ENCODE data around the gene TRPC4. TPM values are rescaled to one million over a fixed set of nuclear protein-coding genes. Genes with fewer than 3 reads are reported as not detected.

The TRPC4 gene
- polyA plus RNA-seq, 2 of the 4 experiments (the other 2 are of a cell fraction): 0.04 to 0.05 TPM

- POLR2A ChIA-PET: no interaction called here
- CTCF ChIA-PET: no interaction called here
- no peaks in the 10 kb centered on the region for H3K4me1 ChIP-seq
- no peak overlapping the region for H3K4me3 ChIP-seq
- no peaks in the 10 kb centered on the region for H3K9me3 ChIP-seq
- no peak for TF ChIP-seq GATA3 (IDR thresholded peaks at IDR 0.05; ENCODE audit: borderline replicate concordance)
- TF ChIP-seq, protein P1, sequence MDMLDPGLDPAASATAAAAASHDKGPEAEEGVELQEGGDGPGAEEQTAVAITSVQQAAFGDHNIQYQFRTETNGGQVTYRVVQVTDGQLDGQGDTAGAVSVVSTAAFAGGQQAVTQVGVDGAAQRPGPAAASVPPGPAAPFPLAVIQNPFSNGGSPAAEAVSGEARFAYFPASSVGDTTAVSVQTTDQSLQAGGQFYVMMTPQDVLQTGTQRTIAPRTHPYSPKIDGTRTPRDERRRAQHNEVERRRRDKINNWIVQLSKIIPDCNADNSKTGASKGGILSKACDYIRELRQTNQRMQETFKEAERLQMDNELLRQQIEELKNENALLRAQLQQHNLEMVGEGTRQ (IDR thresholded peaks at IDR 0.05): no peak
- TF ChIP-seq, protein P2, sequence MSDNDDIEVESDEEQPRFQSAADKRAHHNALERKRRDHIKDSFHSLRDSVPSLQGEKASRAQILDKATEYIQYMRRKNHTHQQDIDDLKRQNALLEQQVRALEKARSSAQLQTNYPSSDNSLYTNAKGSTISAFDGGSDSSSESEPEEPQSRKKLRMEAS (IDR thresholded peaks at IDR 0.05): no peak
- no peak for TF ChIP-seq HES2 (IDR thresholded peaks at IDR 0.05)
- no peak for TF ChIP-seq MYC (IDR thresholded peaks at IDR 0.05; ENCODE audit: borderline replicate concordance, low read length)
- TF ChIP-seq FOXS1 (CRISPR knock-in tag; IDR thresholded peaks at IDR 0.05): no peak
- TF ChIP-seq POLR2AphosphoS2 (conservative IDR thresholded peaks at IDR 0.05; ENCODE audit: low read length): no peak
- no peak for TF ChIP-seq ZC3H11A (IDR thresholded peaks at IDR 0.05)
- no peak for TF ChIP-seq JUNB (IDR thresholded peaks at IDR 0.05)
- TF ChIP-seq ESRRA (IDR thresholded peaks at IDR 0.05; ENCODE audit: borderline replicate concordance, low read length): no peak
- no peak for TF ChIP-seq RARB (CRISPR knock-in tag; IDR thresholded peaks at IDR 0.05)
- TF ChIP-seq ZSCAN20 (CRISPR knock-in tag; IDR thresholded peaks at IDR 0.05): no peak
- no peak overlapping the region for H3K4me2 ChIP-seq
- no peak for ATAC-seq
- FAIRE-seq: no peak
- H3K27ac ChIP-seq: no peak overlapping the region
- DNase-seq (ENCODE audit: low read depth in 1 of 2, low spot score in 1 of 2): no peak
These were observed 74.2 kb downstream of the TRPC4 start for GRCh38 chr13:37795326-37795725.

- Histone ChIP-seq H3K4me2 (no peak overlapping the region), H3K9me3 (no peaks in the 10 kb centered on the region), H3K27ac (no peak overlapping the region), H3K4me3 (no peak overlapping the region), H3K4me1 (no peaks in the 10 kb centered on the region)
- POLR2A ChIA-PET: no interaction called here
- TF ChIP-seq RAD21 (conservative IDR thresholded peaks at IDR 0.05 in 1 of 2, IDR thresholded peaks at IDR 0.05 in 1 of 2): no peak
- no peak for TF ChIP-seq EP300 (IDR thresholded peaks at IDR 0.05)
- no peak for TF ChIP-seq KDM1A (IDR thresholded peaks at IDR 0.05; ENCODE audit: low read depth)
- TF ChIP-seq POLR2AphosphoS2 (conservative IDR thresholded peaks at IDR 0.05; ENCODE audit: low read length): no peak
- no peak for TF ChIP-seq RARB (CRISPR knock-in tag; IDR thresholded peaks at IDR 0.05)
- TF ChIP-seq, protein P1 (IDR thresholded peaks at IDR 0.05): no peak
- no peak for TF ChIP-seq RNF2 (IDR thresholded peaks at IDR 0.05; ENCODE audit: borderline replicate concordance, low read depth)
- no peak for TF ChIP-seq GATA3 (IDR thresholded peaks at IDR 0.05; ENCODE audit: borderline replicate concordance)
- TF ChIP-seq, protein P2 (IDR thresholded peaks at IDR 0.05): no peak
- no peak for TF ChIP-seq TP53 (CRISPR knock-in tag; IDR thresholded peaks at IDR 0.05)
- TF ChIP-seq RFX5 (IDR thresholded peaks at IDR 0.05): no peak
- TF ChIP-seq, protein P3, sequence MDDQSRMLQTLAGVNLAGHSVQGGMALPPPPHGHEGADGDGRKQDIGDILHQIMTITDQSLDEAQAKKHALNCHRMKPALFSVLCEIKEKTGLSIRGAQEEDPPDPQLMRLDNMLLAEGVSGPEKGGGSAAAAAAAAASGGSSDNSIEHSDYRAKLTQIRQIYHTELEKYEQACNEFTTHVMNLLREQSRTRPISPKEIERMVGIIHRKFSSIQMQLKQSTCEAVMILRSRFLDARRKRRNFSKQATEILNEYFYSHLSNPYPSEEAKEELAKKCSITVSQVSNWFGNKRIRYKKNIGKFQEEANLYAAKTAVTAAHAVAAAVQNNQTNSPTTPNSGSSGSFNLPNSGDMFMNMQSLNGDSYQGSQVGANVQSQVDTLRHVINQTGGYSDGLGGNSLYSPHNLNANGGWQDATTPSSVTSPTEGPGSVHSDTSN (IDR thresholded peaks at IDR 0.05): no peak
- no peak for TF ChIP-seq CHD4 (IDR thresholded peaks at IDR 0.05; ENCODE audit: borderline replicate concordance)
- no peak for TF ChIP-seq FOXS1 (CRISPR knock-in tag; IDR thresholded peaks at IDR 0.05)
- TF ChIP-seq CBX2 (IDR thresholded peaks at IDR 0.05; ENCODE audit: borderline replicate concordance, low read depth): no peak
- no peak for TF ChIP-seq POLR2A (IDR thresholded peaks at IDR 0.05; ENCODE audit: low read length)
- TF ChIP-seq HOXB13 (CRISPR knock-in tag; IDR thresholded peaks at IDR 0.05; ENCODE audit: low read depth): no peak
- no peak for TF ChIP-seq HOXB5 (CRISPR knock-in tag; IDR thresholded peaks at IDR 0.05)
- TF ChIP-seq SMC3 (IDR thresholded peaks at IDR 0.05): no peak
- no peak for TF ChIP-seq NFE2L2 (conservative IDR thresholded peaks at IDR 0.05; ENCODE audit: low read length)
- WGBS (ENCODE audit: missing lambda C conversion rate): 71% methylated on average over 2 of the region's 2 CpGs
- CTCF ChIA-PET: no interaction called here
- ATAC-seq (no peak), DNase-seq (ENCODE audit: low read depth in 1 of 2, low spot score in 1 of 2) (no peak), FAIRE-seq (no peak)
These were observed 77.9 kb downstream of the TRPC4 start for GRCh38 chr13:37791699-37792098.

Data from A549 (cell line).